GM18861 (cell line): ENCODE results near the gene ABCF2.

ENCODE experiments used
- ATAC-seq: cut with Tn5 transposase; IDR thresholded peaks from one replicate; pipeline ENCODE4 v1.9.1; 2021; ENCODE audit not compliant: unreplicated experiment

Gene ABCF2

GRCh38 chr7:151226560-151226874, 488 bp downstream of the ABCF2 start:
- ATAC-seq: no peak

GRCh38 chr7:151225948-151226510, 976 bp downstream of the ABCF2 start:
- ATAC-seq: no peak

GRCh38 chr7:151223728-151224127, 3.3 kb downstream of the ABCF2 start:
- ATAC-seq: no peak

GRCh38 chr7:151218170-151218569, 8.8 kb downstream of the ABCF2 start:
- ATAC-seq: no peak

- ATAC-seq: no peak
Measured at GRCh38 chr7:151215396-151215795, 11.6 kb downstream of the ABCF2 start.

- ATAC-seq: no peak
Measured at GRCh38 chr7:151213826-151214225, 13.2 kb downstream of the ABCF2 start.

- ATAC-seq: no peak
Measured at GRCh38 chr7:151212626-151213025, 14.4 kb downstream of the ABCF2 start.

GRCh38 chr7:151211155-151211772, 15.7 kb downstream of the ABCF2 start:
- ATAC-seq: no peak

GRCh38 chr7:151210087-151210854, 16.7 kb downstream of the ABCF2 start, which contains the start of gene H2BK1:
Gene H2BK1, minus strand, starts transcription at chr7:151210488. Its CDS starts 170 bp downstream, at chr7:151210318.
- no peak for ATAC-seq

GRCh38 chr7:151209588-151209987, 17.4 kb downstream of the ABCF2 start:
- ATAC-seq: no peak

GRCh38 chr7:151208253-151208862, 18.6 kb downstream of the ABCF2 start:
- ATAC-seq: no peak

GRCh38 chr7:151207804-151208203, 19.2 kb downstream of the ABCF2 start:
- ATAC-seq: no peak

- no peak for ATAC-seq
Measured at GRCh38 chr7:151207315-151207714, 19.7 kb downstream of the ABCF2 start.

GRCh38 chr7:151206914-151207313, 20.1 kb downstream of the ABCF2 start:
- no peak for ATAC-seq

GRCh38 chr7:151205730-151206129, 21.3 kb downstream of the ABCF2 start:
- ATAC-seq: no peak

- ATAC-seq: no peak
Measured at GRCh38 chr7:151204383-151205032, 22.5 kb downstream of the ABCF2 start.

GRCh38 chr7:151202836-151203235, 24.2 kb downstream of the ABCF2 start:
- ATAC-seq: no peak

- ATAC-seq: no peak
Measured at GRCh38 chr7:151201751-151202150, 25.3 kb downstream of the ABCF2 start.

GRCh38 chr7:151201344-151201743, 25.7 kb downstream of the ABCF2 start:
- ATAC-seq: no peak

- no peak for ATAC-seq
Measured at GRCh38 chr7:151198945-151199848, 27.8 kb downstream of the ABCF2 start.
